HEK293 (cell line): Measurements from ENCODE around the gene ECI1.

ENCODE experiments used
- CTCF ChIA-PET: fragments of 350-600 bp; formaldehyde crosslinking; extraction: SDS; loops from one replicate; lab custom pipeline; 2021; ENCODE audit warnings: antibody characterized with exemption; lab: Yijun Ruan, JAX
- POLR2A ChIA-PET: fragments of 300-600 bp; formaldehyde crosslinking; extraction: SDS; loops from one replicate; lab custom pipeline; 2020; ENCODE audit warnings: antibody characterized with exemption, inconsistent platforms; lab: Yijun Ruan, JAX
- H3K27ac ChIP-seq: fragments of 200-500 bp; sonication (Bioruptor generic); 2 replicates; pipeline ENCODE4 v1.5.1; 2014; ENCODE audit warnings: low read depth, low read length, control low read depth, inconsistent platforms; ENCODE audit errors: extremely low read depth
- H3K36me3 ChIP-seq, 2 experiments: fragments of 200-500 bp in 1 of 2; sonication (Bioruptor generic) in 1 of 2; 1 replicate in 1 of 2; 2 replicates in 1 of 2; pipeline ENCODE4 v1.5.1; 2014 to 2017; ENCODE audit warnings: inconsistent platforms in 2 of 2, low read length in 2 of 2; ENCODE audit not compliant: control insufficient read depth in 2 of 2, insufficient read depth in 1 of 2
- H3K4me1 ChIP-seq: fragments of 200-500 bp; sonication (Bioruptor generic); 2 replicates; pipeline ENCODE4 v1.5.1; 2014; ENCODE audit warnings: mild to moderate bottlenecking, low read length, inconsistent platforms; ENCODE audit not compliant: control insufficient read depth, insufficient read depth
- H3K4me3 ChIP-seq: 2 replicates; pipeline ENCODE4 v1.5.1; 2011; ENCODE audit warnings: low read depth, mild to moderate bottlenecking, control low read depth, low read length, moderate library complexity
- H3K9me3 ChIP-seq: fragments of 200-500 bp; sonication (Bioruptor generic); 2 replicates; pipeline ENCODE4 v1.5.1; 2014; ENCODE audit warnings: low read depth, low read length, inconsistent platforms; ENCODE audit not compliant: control insufficient read depth, insufficient read depth
- EGR2 ChIP-seq: fragments of 450-650 bp; formaldehyde crosslinking; IDR thresholded peaks from 2 replicates; pipeline ENCODE4 v1.5.1; 2016; ENCODE audit warnings: low read depth, missing biosample characterization, missing genetic modification characterization
- GLIS2 ChIP-seq: fragments of 450-650 bp; formaldehyde crosslinking; IDR thresholded peaks from 2 replicates; pipeline ENCODE4 v1.5.1; 2016; ENCODE audit warnings: missing biosample characterization, missing genetic modification characterization
- KLF9 ChIP-seq: fragments of 450-650 bp; formaldehyde crosslinking; IDR thresholded peaks from 2 replicates; pipeline ENCODE4 v1.5.1; 2016; ENCODE audit warnings: missing biosample characterization, missing genetic modification characterization, low read depth
- PRDM1 ChIP-seq: fragments of 450-650 bp; formaldehyde crosslinking; IDR thresholded peaks from 2 replicates; pipeline ENCODE4; 2016; ENCODE audit warnings: missing biosample characterization, missing genetic modification characterization
- SETDB1 ChIP-seq: IDR thresholded peaks from one replicate; pipeline ENCODE4 v1.6.1; 2017; ENCODE audit warnings: mild to moderate bottlenecking, low read length, moderate library complexity, mixed read lengths; ENCODE audit not compliant: insufficient read length
- ZNF426 ChIP-seq: fragments of 450-650 bp; formaldehyde crosslinking; IDR thresholded peaks from 2 replicates; pipeline ENCODE4 v1.5.1; 2017; ENCODE audit warnings: missing biosample characterization, missing genetic modification characterization, mild to moderate bottlenecking, inconsistent platforms, moderate library complexity
- ZNF560 ChIP-seq: fragments of 450-650 bp; formaldehyde crosslinking; IDR thresholded peaks from 2 replicates; pipeline ENCODE4 v1.5.1; 2017; ENCODE audit warnings: missing biosample characterization, missing genetic modification characterization, borderline replicate concordance
- ZNF664 ChIP-seq: fragments of 450-650 bp; formaldehyde crosslinking; IDR thresholded peaks from 2 replicates; pipeline ENCODE4 v1.5.1; 2016; ENCODE audit warnings: missing biosample characterization, missing genetic modification characterization
- ZNF701 ChIP-seq: fragments of 450-650 bp; formaldehyde crosslinking; IDR thresholded peaks from 2 replicates; pipeline ENCODE4 v1.5.1; 2016; ENCODE audit warnings: missing biosample characterization, missing genetic modification characterization
- TF ChIP-seq, protein P1 (sequence below): fragments of 450-650 bp; formaldehyde crosslinking; IDR thresholded peaks from 2 replicates; pipeline ENCODE4 v1.5.1; 2016; ENCODE audit warnings: missing biosample characterization, missing genetic modification characterization
- TF ChIP-seq, protein P2 (sequence below): fragments of 450-650 bp; formaldehyde crosslinking; IDR thresholded peaks from 2 replicates; pipeline ENCODE4 v1.5.1; 2016; ENCODE audit warnings: missing biosample characterization, missing genetic modification characterization
- TF ChIP-seq, protein P3 (sequence below): fragments of 450-650 bp; formaldehyde crosslinking; IDR thresholded peaks from 2 replicates; pipeline ENCODE4 v1.5.1; 2016; ENCODE audit warnings: missing biosample characterization, missing genetic modification characterization

Gene ECI1

DNA sequence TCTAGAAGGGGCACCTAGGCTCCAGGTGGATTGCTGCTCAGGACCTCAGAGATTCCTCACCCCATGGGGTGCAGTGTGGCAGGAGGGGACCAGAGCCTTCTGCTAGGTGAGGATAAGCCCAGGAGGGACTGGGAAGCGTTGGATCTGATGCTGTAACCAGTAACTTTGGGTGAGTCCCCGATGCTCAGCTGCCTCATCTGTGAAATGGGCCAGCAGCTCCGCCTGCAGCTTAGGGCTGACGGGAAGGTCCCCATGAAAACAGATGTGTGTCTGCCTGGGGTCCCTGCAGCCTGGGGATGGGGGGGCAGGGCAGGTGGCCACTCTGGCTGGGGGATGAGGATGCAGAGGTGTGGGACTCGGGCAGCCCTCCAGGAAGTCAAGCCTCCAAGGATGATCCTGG lies 52.3 kb downstream of the ECI1 start:
- Histone ChIP-seq H3K27ac (no peak overlapping the region), H3K9me3 (no peaks in the 10 kb centered on the region), H3K36me3 (no peaks in the 10 kb centered on the region), H3K4me1 (peaks cover 9% of the 10 kb centered on the region; the same call in 1 of the 2 replicates), H3K4me3 (no peak overlapping the region)
- ChIA-PET CTCF (no interaction called here), POLR2A (interaction anchor here (0.9 to 1.5 kb wide), 2 partner anchors 9 to 16 kb away, joined by 4 read pairs; no protein-coding TSS in a partner anchor)
- TF ChIP-seq EGR2: no peak

DNA sequence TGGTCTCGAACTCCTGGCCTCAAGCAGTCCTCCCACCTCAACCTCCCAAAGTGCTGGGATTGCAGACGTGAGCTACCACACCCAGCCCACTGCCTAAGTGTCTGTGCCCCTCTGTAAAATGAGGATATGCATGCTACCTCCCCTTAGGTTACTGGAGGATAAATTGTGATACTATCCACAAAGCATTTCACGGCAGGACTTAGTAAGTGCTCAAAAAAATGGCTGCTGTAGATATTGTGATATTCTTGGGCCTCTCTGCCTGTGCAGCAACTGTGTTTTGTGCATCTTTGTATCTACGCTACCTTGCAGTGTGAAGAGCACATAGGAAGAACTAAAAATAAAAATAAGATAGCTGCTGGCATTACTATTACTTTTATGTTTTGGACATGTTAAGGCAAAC lies 53.1 kb downstream of the ECI1 start:
- H3K36me3 ChIP-seq: no peaks in the 10 kb centered on the region
- CTCF ChIA-PET: interaction anchor here (0.7 to 0.8 kb wide), 2 partner anchors 241 to 303 kb away, joined by 3 read pairs; no protein-coding TSS in a partner anchor
- no peak overlapping the region for H3K4me3 ChIP-seq
- no peaks in the 10 kb centered on the region for H3K9me3 ChIP-seq
- no peak for TF ChIP-seq SETDB1
- TF ChIP-seq ZNF664 (tag by site-specific recombination): peak; percentile 94
- H3K4me1 ChIP-seq: peaks cover 9% of the 10 kb centered on the region; the same call in 1 of the 2 replicates
- POLR2A ChIA-PET: no interaction called here
- no peak overlapping the region for H3K27ac ChIP-seq

DNA sequence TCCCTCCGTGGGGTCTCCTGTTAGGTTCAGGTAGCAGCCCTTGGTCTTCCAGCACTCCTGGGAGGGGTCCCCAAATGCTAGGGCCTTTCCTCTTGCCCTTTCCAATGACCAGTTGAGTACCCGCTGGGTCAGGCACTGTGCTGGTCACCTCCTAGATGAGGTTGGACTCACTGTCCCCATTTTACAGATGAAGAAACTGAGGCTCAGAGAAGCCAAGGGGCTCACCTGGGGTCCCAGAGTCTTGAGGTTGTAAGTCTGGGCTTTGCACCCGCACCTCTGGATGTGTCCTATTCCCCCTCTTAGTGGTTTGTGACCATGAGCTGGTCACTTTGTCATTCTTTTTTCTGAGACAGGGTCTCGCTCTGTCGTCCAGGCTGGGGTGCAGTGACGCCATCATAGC lies 53.6 kb downstream of the ECI1 start:
- POLR2A ChIA-PET: no interaction called here
- CTCF ChIA-PET: interaction anchor here (0.6 to 1.3 kb wide), 4 partner anchors 13 to 303 kb away, joined by 3 to 5 read pairs (median 3); partner anchors contain the start of gene TRAF7

More for the DNA sequence above, 53.6 kb downstream of the ECI1 start:
- peaks cover 9% of the 10 kb centered on the region; the same call in 1 of the 2 replicates for H3K4me1 ChIP-seq
- H3K27ac ChIP-seq: no peak overlapping the region
- H3K36me3 ChIP-seq: no peaks in the 10 kb centered on the region
- H3K4me3 ChIP-seq: no peak overlapping the region
- no peak for TF ChIP-seq PRDM1 (tag by site-specific recombination)
- TF ChIP-seq, protein P1, sequence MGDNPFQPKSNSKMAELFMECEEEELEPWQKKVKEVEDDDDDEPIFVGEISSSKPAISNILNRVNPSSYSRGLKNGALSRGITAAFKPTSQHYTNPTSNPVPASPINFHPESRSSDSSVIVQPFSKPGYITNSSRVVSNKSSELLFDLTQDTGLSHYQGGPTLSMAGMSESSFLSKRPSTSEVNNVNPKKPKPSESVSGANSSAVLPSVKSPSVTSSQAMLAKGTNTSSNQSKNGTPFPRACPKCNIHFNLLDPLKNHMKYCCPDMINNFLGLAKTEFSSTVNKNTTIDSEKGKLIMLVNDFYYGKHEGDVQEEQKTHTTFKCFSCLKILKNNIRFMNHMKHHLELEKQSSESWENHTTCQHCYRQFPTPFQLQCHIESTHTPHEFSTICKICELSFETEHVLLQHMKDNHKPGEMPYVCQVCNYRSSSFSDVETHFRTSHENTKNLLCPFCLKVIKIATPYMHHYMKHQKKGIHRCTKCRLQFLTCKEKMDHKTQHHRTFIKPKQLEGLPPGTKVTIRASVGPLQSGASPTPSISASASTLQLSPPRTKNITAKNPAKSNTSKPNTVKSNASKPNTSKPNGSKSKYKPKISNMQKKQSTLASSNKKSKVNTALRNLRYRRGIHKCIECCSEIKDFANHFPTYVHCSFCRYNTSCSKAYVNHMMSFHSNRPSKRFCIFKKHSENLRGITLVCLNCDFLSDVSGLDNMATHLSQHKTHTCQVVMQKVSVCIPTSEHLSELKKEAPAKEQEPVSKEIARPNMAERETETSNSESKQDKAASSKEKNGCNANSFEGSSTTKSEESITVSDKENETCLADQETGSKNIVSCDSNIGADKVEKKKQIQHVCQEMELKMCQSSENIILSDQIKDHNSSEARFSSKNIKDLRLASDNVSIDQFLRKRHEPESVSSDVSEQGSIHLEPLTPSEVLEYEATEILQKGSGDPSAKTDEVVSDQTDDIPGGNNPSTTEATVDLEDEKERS (tag by site-specific recombination): no peak
- TF ChIP-seq, protein P2, sequence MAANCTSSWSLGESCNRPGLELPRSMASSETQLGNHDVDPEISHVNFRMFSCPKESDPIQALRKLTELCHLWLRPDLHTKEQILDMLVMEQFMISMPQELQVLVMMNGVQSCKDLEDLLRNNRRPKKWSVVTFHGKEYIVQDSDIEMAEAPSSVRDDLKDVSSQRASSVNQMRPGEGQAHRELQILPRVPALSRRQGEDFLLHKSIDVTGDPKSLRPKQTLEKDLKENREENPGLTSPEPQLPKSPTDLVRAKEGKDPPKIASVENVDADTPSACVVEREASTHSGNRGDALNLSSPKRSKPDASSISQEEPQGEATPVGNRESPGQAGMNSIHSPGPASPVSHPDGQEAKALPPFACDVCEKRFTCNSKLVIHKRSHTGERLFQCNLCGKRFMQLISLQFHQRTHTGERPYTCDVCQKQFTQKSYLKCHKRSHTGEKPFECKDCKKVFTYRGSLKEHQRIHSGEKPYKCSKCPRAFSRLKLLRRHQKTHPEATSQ (tag by site-specific recombination): no peak
- TF ChIP-seq, protein P3, sequence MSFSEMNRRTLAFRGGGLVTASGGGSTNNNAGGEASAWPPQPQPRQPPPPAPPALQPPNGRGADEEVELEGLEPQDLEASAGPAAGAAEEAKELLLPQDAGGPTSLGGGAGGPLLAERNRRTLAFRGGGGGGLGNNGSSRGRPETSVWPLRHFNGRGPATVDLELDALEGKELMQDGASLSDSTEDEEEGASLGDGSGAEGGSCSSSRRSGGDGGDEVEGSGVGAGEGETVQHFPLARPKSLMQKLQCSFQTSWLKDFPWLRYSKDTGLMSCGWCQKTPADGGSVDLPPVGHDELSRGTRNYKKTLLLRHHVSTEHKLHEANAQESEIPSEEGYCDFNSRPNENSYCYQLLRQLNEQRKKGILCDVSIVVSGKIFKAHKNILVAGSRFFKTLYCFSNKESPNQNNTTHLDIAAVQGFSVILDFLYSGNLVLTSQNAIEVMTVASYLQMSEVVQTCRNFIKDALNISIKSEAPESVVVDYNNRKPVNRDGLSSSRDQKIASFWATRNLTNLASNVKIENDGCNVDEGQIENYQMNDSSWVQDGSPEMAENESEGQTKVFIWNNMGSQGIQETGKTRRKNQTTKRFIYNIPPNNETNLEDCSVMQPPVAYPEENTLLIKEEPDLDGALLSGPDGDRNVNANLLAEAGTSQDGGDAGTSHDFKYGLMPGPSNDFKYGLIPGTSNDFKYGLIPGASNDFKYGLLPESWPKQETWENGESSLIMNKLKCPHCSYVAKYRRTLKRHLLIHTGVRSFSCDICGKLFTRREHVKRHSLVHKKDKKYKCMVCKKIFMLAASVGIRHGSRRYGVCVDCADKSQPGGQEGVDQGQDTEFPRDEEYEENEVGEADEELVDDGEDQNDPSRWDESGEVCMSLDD (tag by site-specific recombination): no peak
- no peak for TF ChIP-seq ZNF426 (tag by site-specific recombination)
- TF ChIP-seq ZNF701 (tag by site-specific recombination): no peak
- TF ChIP-seq ZNF560: no peak
- TF ChIP-seq KLF9 (tag by site-specific recombination): no peak
- TF ChIP-seq GLIS2 (tag by site-specific recombination): no peak
- no peaks in the 10 kb centered on the region for H3K9me3 ChIP-seq
